ENCODE measurements around the gene EDN1.

The EDN1 gene

DNA sequence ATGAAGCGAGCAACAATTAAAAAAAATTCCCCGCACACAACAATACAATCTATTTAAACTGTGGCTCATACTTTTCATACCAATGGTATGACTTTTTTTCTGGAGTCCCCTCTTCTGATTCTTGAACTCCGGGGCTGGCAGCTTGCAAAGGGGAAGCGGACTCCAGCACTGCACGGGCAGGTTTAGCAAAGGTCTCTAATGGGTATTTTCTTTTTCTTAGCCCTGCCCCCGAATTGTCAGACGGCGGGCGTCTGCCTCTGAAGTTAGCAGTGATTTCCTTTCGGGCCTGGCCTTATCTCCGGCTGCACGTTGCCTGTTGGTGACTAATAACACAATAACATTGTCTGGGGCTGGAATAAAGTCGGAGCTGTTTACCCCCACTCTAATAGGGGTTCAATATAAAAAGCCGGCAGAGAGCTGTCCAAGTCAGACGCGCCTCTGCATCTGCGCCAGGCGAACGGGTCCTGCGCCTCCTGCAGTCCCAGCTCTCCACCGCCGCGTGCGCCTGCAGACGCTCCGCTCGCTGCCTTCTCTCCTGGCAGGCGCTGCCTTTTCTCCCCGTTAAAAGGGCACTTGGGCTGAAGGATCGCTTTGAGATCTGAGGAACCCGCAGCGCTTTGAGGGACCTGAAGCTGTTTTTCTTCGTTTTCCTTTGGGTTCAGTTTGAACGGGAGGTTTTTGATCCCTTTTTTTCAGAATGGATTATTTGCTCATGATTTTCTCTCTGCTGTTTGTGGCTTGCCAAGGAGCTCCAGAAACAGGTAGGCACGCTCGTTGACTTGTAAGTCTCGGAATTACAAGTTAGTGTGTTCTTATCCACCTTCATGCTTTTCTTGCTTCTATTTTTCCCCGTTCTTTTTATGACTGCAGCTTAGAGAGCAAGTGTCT, at the start of gene EDN1:
EDN1 (plus strand) TSS at position 429 of the 888 bp plus-strand sequence; CDS start at position 698, 269 bp downstream.
- Mint-ChIP-seq H3K4me1 (ENCODE audit: low read depth) (peaks cover 20% of the 10 kb centered on the region), H3K27me3 (peaks cover 52% of the 10 kb centered on the region), H3K4me3 (peak within 1 kb of the TSS; percentile 81), H3K9me3 (no peaks in the 10 kb centered on the region), H3K27ac (no peak within 1 kb of the TSS), H3K36me3 (ENCODE audit: low read depth) (no peaks in the 10 kb centered on the region)
- peak; percentile 74 for DNase-seq

DNA sequence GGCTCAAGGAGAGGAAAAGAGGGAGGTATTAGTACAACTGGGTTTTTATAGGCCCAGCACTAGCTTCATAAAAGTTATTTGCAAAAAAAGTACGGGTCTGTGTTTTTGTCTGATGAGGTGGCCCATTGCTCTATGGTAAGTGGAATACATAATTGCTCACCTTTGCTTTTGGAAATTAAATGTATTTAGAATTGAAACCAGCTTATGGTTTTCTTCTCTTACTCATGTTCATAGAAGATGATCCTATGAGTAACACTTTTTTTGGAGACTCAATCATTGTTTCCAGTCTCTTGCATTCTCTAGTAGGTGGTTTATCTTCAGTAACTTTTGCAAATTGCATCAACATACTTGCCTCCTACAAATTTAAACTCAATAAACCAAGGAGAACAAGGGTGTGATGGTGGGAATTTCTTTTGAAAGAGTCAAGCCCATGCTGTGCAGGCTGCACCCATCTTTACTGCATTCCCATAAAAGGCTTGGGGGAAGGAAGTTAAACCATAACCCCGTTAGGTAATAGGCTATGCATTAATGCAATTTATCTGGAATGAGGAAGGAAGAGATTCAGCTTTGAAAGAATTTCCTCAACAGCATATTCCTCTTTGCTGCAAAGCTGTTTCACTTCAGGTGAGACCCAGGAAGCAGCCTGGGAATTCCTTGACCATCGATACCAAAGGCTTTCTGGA, 48.5 kb upstream of the EDN1 start:
- H3K9me3 Mint-ChIP-seq, result no peaks in the 10 kb centered on the region
- no peaks in the 10 kb centered on the region for H3K36me3 Mint-ChIP-seq (ENCODE audit: low read depth)
- H3K4me1 Mint-ChIP-seq (ENCODE audit: low read depth), result peaks cover 30% of the 10 kb centered on the region
- no peak overlapping the region for H3K4me3 Mint-ChIP-seq
- no peak for DNase-seq
- H3K27ac Mint-ChIP-seq, result peak overlapping the region; percentile 39
- H3K27me3 Mint-ChIP-seq, result peaks cover 4% of the 10 kb centered on the region

DNA sequence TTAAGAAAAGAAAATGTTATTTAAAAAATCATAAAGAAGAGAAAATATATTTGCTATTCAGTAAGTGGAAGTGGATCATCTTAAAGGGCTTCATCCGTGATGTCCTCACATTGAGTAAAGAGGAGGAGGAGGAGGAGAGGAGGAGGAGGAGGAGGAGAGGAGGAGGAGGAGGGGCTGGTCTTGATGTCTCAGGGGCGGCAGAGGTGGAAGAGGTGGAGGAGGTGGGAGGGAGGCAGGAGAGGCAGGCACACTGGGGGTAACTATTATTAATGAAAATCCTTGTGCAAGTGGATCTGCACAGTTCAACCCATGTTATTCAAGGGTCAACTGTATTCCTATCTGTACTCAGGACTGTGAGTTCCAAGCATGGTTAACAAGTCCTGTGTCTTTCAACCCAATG, 47.0 kb upstream of the EDN1 start:
- Mint-ChIP-seq H3K4me3 (no peak overlapping the region), H3K27ac (no peak overlapping the region), H3K4me1 (ENCODE audit: low read depth) (peaks cover 28% of the 10 kb centered on the region)

DNA sequence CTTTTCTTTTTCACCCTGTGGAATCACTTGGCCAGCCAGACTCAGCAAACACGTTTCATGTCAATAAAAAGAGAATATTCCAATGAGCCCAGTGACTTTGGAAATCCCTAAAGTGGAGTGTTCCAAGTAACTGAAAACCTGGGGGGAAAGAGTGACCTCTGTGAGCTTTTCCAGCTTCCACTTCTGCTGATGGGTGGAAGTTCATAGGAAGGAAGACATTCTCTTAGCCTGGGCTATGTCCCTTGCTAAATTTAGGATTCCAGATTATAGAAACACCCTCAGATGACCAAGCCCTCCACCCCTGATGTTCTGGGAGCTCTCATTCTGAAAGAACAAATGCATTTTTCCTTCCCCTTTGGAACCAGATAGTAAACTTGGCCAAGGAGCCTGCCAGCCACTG, 44.8 kb upstream of the EDN1 start:
- Mint-ChIP-seq H3K27me3 (peaks cover 30% of the 10 kb centered on the region), H3K9me3 (no peaks in the 10 kb centered on the region), H3K27ac (no peak overlapping the region), H3K36me3 (ENCODE audit: low read depth) (no peaks in the 10 kb centered on the region), H3K4me3 (no peak overlapping the region), H3K4me1 (ENCODE audit: low read depth) (peaks cover 25% of the 10 kb centered on the region)
- DNase-seq, result no peak

More for the DNA sequence above, 47.0 kb upstream of the EDN1 start:
- Mint-ChIP-seq H3K9me3 (no peaks in the 10 kb centered on the region), H3K27me3 (peaks cover 12% of the 10 kb centered on the region), H3K36me3 (ENCODE audit: low read depth) (no peaks in the 10 kb centered on the region)
- no peak for DNase-seq

DNA sequence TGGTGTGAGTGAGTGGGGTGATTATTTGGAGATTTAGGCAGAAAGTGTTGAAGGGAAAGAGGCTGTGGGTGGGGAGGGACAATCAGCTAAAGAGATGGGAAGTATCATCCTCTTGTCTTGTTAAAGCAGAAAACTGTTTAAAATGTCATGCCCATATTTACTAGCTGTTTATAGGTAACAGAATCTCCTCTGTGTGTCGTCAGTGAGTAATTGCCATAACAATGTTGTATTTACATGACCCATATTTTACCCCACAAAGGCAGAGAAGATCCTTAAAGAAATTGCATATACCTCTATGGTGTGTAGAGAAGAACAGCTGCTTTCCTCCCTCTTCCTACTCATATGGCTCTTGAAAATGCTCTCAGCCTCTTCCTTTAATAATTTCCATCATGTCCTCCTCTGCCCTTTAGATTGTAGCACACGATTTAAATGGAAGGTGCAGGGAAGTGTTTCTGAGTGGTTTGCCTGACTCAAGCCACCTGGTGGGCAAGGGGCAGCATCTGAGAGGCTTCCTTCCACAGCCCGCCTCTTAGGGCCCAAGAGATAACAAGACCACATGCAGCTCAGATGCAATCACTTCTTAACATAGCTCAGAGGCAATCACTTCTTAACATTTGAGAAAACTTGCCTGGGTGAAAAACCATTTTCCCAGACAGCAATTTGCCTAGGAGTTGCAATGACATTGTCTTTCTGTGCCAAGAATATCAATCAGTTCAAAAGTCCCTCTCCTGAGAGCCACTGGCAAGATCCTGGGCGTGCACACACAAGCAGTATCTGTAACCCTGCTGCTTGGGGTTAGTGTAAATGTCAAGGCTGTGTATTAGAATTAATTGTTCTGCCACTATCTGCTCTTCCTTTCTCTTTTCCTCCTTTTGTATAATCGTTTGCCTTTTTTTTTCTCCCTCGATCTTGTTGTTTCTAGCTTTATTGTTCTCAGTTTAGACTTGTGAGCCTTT, 44.1 kb upstream of the EDN1 start:
- no peak overlapping the region for H3K4me3 Mint-ChIP-seq
- no peaks in the 10 kb centered on the region for H3K36me3 Mint-ChIP-seq (ENCODE audit: low read depth)
- peaks cover 20% of the 10 kb centered on the region for H3K4me1 Mint-ChIP-seq (ENCODE audit: low read depth)
- H3K9me3 Mint-ChIP-seq, result no peaks in the 10 kb centered on the region
- DNase-seq, result no peak
- H3K27me3 Mint-ChIP-seq, result peaks cover 30% of the 10 kb centered on the region
- H3K27ac Mint-ChIP-seq, result no peak overlapping the region

DNA sequence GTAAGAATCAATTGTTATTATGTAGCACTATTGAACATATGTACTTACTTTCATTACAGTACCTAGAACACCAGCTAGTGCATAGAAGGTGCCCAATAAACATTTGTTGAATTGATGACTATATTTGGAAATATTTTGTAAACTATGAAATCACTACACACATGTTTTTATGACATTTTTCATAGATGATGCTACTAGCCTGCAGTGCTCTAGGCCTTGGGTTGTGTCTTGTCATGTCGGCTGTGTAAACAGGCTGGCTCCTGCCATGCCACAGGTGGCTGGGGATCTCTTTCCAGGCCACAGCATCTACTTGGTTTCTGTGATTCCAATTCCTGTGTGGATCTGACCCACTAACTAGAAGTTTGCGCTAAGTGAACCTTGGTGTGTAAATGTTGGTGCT, 43.3 kb upstream of the EDN1 start:
- Mint-ChIP-seq H3K9me3 (no peaks in the 10 kb centered on the region), H3K27ac (no peak overlapping the region), H3K36me3 (ENCODE audit: low read depth) (no peaks in the 10 kb centered on the region), H3K4me3 (no peak overlapping the region), H3K27me3 (peaks cover 35% of the 10 kb centered on the region), H3K4me1 (ENCODE audit: low read depth) (peaks cover 12% of the 10 kb centered on the region)
- no peak for DNase-seq

DNA sequence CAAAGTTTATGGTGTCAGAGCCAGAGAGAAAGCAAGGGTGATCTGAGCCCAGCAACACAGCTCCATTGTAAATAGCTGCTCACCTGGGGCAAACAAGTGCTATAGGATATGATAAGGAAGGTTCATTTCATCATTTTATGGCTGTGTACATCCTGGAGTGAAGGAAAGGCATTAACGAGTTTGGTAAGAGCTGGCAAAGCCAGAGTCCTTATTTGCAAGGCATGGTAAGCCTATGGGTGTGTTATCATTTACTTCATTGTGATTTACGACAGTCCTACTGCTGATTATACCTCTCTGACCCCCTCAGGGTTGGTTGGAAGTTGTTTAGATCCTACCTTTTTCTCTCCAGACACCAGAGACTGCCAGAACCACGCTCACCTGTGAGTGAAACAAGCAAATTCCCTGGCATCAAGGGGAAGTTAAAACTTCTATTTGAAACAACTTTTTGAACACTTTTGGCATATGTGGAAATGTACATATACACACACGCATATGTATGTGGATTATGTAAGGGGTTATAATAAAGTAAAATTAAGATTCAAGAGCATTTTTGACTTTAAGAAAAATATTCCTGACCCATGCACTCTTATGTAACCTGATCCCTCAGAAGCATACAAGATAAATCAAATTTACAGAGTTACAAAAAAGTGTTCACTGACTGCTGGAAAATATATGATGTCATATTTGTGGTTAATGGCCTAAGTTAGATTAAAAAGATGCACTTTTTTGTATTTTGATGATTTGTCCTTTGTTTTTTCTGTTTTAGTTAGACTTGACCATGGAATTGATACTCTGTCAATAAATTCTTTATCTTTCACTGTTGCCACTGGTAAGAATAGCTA, 40.4 kb upstream of the EDN1 start:
- Mint-ChIP-seq H3K4me1 (ENCODE audit: low read depth) (peaks cover 7% of the 10 kb centered on the region), H3K9me3 (no peaks in the 10 kb centered on the region), H3K27me3 (peaks cover 54% of the 10 kb centered on the region), H3K36me3 (ENCODE audit: low read depth) (no peaks in the 10 kb centered on the region), H3K27ac (no peak overlapping the region), H3K4me3 (no peak overlapping the region)
- DNase-seq, result no peak

DNA sequence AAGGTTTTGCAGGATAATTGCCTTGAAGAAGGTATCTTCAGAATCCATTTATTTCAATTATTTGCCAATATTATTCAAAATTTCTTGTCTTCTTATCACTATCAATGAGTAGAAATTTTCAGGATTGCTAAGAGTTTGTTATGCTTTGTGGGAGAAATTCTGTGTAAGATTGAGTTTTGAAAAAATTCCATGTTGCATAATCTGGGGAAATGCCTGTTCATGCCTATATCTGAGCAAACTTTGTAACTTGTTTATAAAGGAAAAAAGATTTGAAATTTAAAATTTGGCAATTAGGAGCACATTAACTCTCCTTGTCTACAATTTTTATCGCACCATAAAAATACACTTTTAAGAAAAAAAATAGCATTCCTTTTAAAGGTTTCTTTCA, 39.8 kb upstream of the EDN1 start:
- H3K36me3 Mint-ChIP-seq (ENCODE audit: low read depth), result no peaks in the 10 kb centered on the region
- no peaks in the 10 kb centered on the region for H3K9me3 Mint-ChIP-seq
- no peak overlapping the region for H3K27ac Mint-ChIP-seq
- H3K4me3 Mint-ChIP-seq, result no peak overlapping the region
- no peak for DNase-seq
- peaks cover 55% of the 10 kb centered on the region for H3K27me3 Mint-ChIP-seq
- peaks cover 7% of the 10 kb centered on the region for H3K4me1 Mint-ChIP-seq (ENCODE audit: low read depth)

DNA sequence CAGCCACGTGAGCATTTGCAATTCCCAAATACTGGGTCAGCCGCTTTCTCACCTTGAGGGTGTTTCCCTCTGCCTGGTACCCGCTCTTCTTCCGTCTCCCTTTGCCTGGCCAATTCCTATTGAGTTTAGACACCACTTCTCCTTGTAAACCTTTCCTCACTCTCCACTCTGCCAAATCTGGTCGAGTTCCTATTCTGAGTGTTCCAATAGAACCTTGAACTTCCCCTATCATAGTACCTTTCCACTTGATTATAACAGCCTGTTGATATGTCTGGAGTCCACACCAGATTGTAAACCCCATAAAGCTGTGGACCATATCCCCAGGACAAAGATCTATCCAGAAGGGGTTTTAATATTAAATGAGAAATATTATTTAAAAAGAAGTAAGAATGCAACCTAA, 36.0 kb upstream of the EDN1 start:
- no peaks in the 10 kb centered on the region for H3K9me3 Mint-ChIP-seq
- H3K27me3 Mint-ChIP-seq, result peaks cover 42% of the 10 kb centered on the region
- H3K27ac Mint-ChIP-seq, result no peak overlapping the region
- H3K4me1 Mint-ChIP-seq (ENCODE audit: low read depth), result no peaks in the 10 kb centered on the region
- DNase-seq, result no peak
- no peaks in the 10 kb centered on the region for H3K36me3 Mint-ChIP-seq (ENCODE audit: low read depth)
- H3K4me3 Mint-ChIP-seq, result no peak overlapping the region

DNA sequence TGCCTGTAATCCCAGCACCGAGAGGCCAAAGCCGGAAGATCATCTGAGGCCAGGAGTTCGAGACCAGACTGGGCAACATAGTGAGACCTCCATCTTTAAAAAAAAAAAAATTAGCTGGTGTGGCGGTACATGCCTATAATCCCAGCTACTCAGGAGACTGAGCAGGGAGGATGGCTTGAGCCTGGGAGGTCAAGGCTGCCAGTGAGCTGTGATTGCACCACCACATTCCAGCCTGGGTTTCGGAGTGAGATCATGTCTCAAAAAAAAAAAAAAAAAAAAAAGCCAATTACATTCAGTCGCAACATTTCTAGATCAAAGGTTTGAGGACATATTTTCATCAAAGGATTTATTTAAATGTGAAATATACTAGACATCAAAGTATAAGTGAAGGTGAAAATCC, 32.0 kb upstream of the EDN1 start:
- no peaks in the 10 kb centered on the region for H3K4me1 Mint-ChIP-seq (ENCODE audit: low read depth)
- DNase-seq, result no peak
- no peak overlapping the region for H3K27ac Mint-ChIP-seq
- H3K27me3 Mint-ChIP-seq, result peaks cover 26% of the 10 kb centered on the region
- H3K9me3 Mint-ChIP-seq, result no peaks in the 10 kb centered on the region
- no peaks in the 10 kb centered on the region for H3K36me3 Mint-ChIP-seq (ENCODE audit: low read depth)
- no peak overlapping the region for H3K4me3 Mint-ChIP-seq

DNA sequence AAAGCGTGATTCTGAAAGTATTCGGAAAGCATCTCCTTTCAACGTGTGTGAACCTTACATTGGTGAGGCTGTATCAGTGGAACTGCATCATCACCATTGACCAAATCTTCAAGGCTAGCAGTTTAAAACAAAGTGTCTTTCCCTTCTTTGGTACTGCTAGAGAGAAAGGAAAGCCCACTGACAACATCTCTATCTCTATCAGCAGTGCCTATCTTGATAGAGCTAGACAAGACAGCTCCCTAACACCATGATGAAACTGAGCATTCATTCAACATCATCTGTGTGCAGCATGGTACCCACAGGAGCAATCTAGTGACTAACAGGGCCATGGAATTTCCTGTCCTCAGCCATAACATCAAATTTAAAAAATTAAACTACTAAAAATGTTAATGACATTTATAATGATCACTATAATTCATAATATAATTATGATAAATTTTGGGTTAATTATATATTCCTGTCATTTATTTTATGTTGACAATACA, 31.5 kb upstream of the EDN1 start:
- DNase-seq, result no peak

DNA sequence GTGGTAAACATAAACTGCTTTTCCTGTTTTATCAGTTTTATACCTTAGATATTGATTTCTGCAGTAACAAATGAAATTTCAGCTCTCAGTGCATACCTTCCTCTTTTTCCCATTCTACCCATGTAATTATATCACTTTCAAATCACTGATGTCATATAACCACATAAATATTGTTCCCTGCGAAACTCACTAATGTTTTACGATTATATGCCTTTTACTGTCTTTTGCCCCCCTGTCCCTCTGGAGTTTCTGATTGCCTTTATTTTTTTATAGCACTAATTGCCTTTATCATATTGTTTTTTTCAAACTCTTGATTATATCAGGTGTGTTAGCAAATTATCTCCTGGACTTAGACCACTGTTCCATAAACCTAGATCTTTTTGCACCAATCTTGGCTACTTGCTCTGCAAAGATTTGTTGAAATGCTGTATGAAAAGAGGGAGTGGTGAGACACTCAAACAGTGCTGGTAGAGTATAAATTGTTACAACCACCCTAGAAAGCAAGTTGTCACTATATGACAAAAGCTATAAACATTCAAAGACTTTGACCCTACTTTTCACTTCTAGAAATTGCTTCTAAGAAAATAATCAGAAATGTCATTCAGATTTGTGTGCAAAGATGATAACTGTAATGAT, 29.6 kb upstream of the EDN1 start:
- Mint-ChIP-seq H3K27ac (no peak overlapping the region), H3K36me3 (ENCODE audit: low read depth) (no peaks in the 10 kb centered on the region), H3K4me3 (no peak overlapping the region), H3K9me3 (no peaks in the 10 kb centered on the region), H3K27me3 (peaks cover 16% of the 10 kb centered on the region), H3K4me1 (ENCODE audit: low read depth) (no peaks in the 10 kb centered on the region)
- DNase-seq, result no peak

More for the DNA sequence above, 31.5 kb upstream of the EDN1 start:
- H3K4me1 Mint-ChIP-seq (ENCODE audit: low read depth), result no peaks in the 10 kb centered on the region
- H3K27ac Mint-ChIP-seq, result no peak overlapping the region
- H3K4me3 Mint-ChIP-seq, result no peak overlapping the region
- peaks cover 24% of the 10 kb centered on the region for H3K27me3 Mint-ChIP-seq
- H3K36me3 Mint-ChIP-seq (ENCODE audit: low read depth), result no peaks in the 10 kb centered on the region
- H3K9me3 Mint-ChIP-seq, result no peaks in the 10 kb centered on the region

DNA sequence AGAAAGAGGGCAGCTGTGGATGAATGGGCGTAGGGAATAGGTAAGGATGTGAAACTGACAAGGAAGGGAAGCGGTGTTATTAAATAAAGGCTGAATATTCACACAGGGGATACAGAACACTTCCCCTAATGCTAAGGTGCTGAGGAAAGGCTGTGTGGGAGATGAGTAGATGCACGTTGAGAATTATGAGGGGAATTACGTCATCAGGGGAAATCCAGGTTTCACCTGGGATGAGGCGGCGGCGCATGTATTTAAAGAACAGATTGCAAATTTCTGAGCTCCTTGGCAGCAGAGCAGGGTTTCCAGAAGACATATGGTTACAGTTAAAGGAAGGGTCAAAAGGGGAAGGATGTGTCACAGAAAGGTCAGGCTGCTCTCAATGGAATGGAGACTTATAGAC, 28.7 kb upstream of the EDN1 start:
- Mint-ChIP-seq H3K9me3 (no peaks in the 10 kb centered on the region), H3K36me3 (ENCODE audit: low read depth) (no peaks in the 10 kb centered on the region), H3K4me1 (ENCODE audit: low read depth) (peaks cover 6% of the 10 kb centered on the region), H3K27ac (no peak overlapping the region), H3K4me3 (no peak overlapping the region), H3K27me3 (peaks cover 14% of the 10 kb centered on the region)
- DNase-seq, result no peak
